A549 treated with AZD9567 at 1 μM for 4 hours (cell line): ENCODE results near the gene METTL18. TPM values are rescaled to one million over a fixed set of nuclear protein-coding genes. Genes with fewer than 3 reads are reported as not detected.

Experiments used
- total RNA-seq: library from RNA; stranded (reverse); fragments of 200-300 nt; extraction: Qiagen RNA extraction; gene quantifications from 5 replicates; pipeline ENCODE4 v1.2.3, GENCODE V29; 2022; ENCODE audit not compliant: insufficient read depth

Gene METTL18
- total RNA-seq, result 4.1 to 5.8 TPM (median 4.7 TPM) in 5 replicates

GRCh38 chr1:169794530-169795416 is at the start of gene METTL18:
Gene METTL18 (minus strand): TSS chr1:169794907. CDS start chr1:169793695, 1,212 bp downstream.

Other genes starting within 250 kb of the METTL18 start
- gene F5, start 208.4 kb downstream of the METTL18 start, total RNA-seq, result 0.06 to 0.17 TPM (median 0.12 TPM) in 4 of 5 replicates, not detected in the other
- not detected in 5 replicates for gene SELP, start 164.8 kb downstream of the METTL18 start, total RNA-seq
- 0.15 to 0.35 TPM (median 0.21 TPM) in 4 of 5 replicates, not detected in the other for gene SELL, start 83.3 kb downstream of the METTL18 start, total RNA-seq
- 0.02 TPM in 1 of 5 replicates, not detected in the others for gene SELE, start 60.8 kb downstream of the METTL18 start, total RNA-seq
- 2.0 to 3.8 TPM (median 3.5 TPM) in 5 replicates for gene SCYL3, start 99.0 kb upstream of the METTL18 start, total RNA-seq